ENCODE results near the gene CFAP251.

- TF ChIP-seq POLR2AphosphoS5 (IDR thresholded peaks at IDR 0.05) = no peak
- TF ChIP-seq CTCF (IDR thresholded peaks at IDR 0.05) = no peak
- no peak for TF ChIP-seq POLR2A (IDR thresholded peaks at IDR 0.05; ENCODE audit: low read depth)
Observed at GRCh38 chr12:121981456-121981855, 63.1 kb downstream of the CFAP251 start.
